KMS-11 (cell line): ENCODE results near the gene COQ10B.

Source experiments
- H2AFZ ChIP-seq: fragments of 200-600 bp; sonication (generic); 2 replicates; pipeline ENCODE4 v1.6.1; 2016; ENCODE audit warnings: antibody characterized with exemption, mixed run types, low read depth
- H3K27ac ChIP-seq: fragments of 200-600 bp; sonication (generic); 2 replicates; pipeline ENCODE4 v1.6.1; 2016; ENCODE audit warnings: mild to moderate bottlenecking, mixed run types
- H3K27me3 ChIP-seq: fragments of 200-600 bp; sonication (generic); 2 replicates; pipeline ENCODE4 v1.6.1; 2017; ENCODE audit warnings: mild to moderate bottlenecking, low read depth, mixed run types, moderate library complexity; ENCODE audit not compliant: insufficient read depth
- H3K36me3 ChIP-seq: fragments of 200-600 bp; sonication (generic); 2 replicates; pipeline ENCODE4 v1.6.1; 2017; ENCODE audit warnings: mild to moderate bottlenecking, mixed run types; ENCODE audit not compliant: insufficient read depth
- H3K4me1 ChIP-seq: fragments of 200-600 bp; sonication (generic); 2 replicates; pipeline ENCODE4 v1.6.1; 2016; ENCODE audit warnings: mild to moderate bottlenecking, low read depth, mixed run types; ENCODE audit not compliant: poor library complexity, severe bottlenecking
- H3K4me2 ChIP-seq: fragments of 200-600 bp; sonication (generic); 2 replicates; pipeline ENCODE4 v1.7.0; 2016; ENCODE audit warnings: mild to moderate bottlenecking, mixed run types
- H3K4me3 ChIP-seq: fragments of 200-600 bp; sonication (generic); IDR thresholded peaks from 2 replicates; pipeline ENCODE4 v1.6.1; 2017; ENCODE audit warnings: low read depth, low read length, mixed read lengths; ENCODE audit not compliant: insufficient read depth
- H3K79me2 ChIP-seq: fragments of 200-600 bp; sonication (generic); 2 replicates; pipeline ENCODE4 v1.6.1; 2016; ENCODE audit warnings: low read depth, mixed run types; ENCODE audit not compliant: insufficient read depth
- H3K9ac ChIP-seq: fragments of 200-600 bp; sonication (generic); 2 replicates; pipeline ENCODE4 v1.6.1; 2016; ENCODE audit warnings: mild to moderate bottlenecking, mixed run types
- H4K20me1 ChIP-seq: fragments of 200-600 bp; sonication (generic); 2 replicates; pipeline ENCODE4 v1.6.1; 2016; ENCODE audit warnings: mild to moderate bottlenecking, mixed run types; ENCODE audit not compliant: insufficient read depth
- TF ChIP-seq, protein P1 (sequence below): fragments of 200-600 bp; sonication (generic); conservative IDR thresholded peaks from 2 replicates; pipeline ENCODE4 v1.6.1; 2017; ENCODE audit warnings: low read depth, mild to moderate bottlenecking, antibody characterized with exemption, low read length, moderate library complexity, mixed read lengths

COQ10B gene

DNA sequence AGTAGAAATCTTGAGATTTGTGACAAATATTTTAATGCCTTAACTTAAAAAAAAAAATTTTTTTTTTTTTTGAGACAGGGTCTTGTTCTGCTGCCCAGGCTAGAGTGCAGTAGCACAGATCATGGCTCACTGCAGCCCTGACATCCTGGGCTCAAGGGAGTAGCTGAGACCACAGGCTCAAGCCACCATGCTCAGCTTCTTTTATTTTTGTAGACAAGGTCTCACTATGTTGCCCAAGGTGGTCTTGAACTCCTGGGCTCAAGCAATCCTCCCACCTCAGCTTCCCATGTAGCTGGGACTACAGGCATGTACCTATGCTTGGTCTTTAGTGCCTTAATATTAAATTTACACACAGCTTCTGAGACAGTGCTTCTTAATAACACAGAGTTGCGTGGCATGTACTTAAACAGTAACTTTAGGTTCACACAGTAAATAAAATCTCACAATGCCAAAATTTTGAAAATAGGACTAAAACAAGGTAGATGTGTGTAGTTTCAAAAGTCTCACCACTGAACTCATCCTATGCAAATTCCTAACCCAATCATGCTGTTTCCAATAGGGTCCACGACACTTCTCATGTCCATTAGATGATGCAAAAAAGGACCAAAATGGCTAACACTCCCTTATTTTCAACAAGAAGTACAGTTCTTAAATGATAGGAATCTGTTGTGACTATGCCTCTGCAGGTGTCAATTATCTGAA, 42.2 kb downstream of the COQ10B start:
- Histone ChIP-seq H3K79me2 (peaks cover 91% of the 10 kb centered on the region), H3K27me3 (no peaks in the 10 kb centered on the region), H3K9ac (no peak overlapping the region), H3K27ac (peak overlapping the region; percentile 9; the same call in 1 of the 2 replicates), H4K20me1 (peaks cover 58% of the 10 kb centered on the region), H3K4me1 (peaks cover 64% of the 10 kb centered on the region), H2AFZ (no peak overlapping the region), H3K36me3 (peaks cover 60% of the 10 kb centered on the region), H3K4me3 (no peak overlapping the region), H3K4me2 (peak overlapping the region; percentile 83)
- TF ChIP-seq, protein P1, sequence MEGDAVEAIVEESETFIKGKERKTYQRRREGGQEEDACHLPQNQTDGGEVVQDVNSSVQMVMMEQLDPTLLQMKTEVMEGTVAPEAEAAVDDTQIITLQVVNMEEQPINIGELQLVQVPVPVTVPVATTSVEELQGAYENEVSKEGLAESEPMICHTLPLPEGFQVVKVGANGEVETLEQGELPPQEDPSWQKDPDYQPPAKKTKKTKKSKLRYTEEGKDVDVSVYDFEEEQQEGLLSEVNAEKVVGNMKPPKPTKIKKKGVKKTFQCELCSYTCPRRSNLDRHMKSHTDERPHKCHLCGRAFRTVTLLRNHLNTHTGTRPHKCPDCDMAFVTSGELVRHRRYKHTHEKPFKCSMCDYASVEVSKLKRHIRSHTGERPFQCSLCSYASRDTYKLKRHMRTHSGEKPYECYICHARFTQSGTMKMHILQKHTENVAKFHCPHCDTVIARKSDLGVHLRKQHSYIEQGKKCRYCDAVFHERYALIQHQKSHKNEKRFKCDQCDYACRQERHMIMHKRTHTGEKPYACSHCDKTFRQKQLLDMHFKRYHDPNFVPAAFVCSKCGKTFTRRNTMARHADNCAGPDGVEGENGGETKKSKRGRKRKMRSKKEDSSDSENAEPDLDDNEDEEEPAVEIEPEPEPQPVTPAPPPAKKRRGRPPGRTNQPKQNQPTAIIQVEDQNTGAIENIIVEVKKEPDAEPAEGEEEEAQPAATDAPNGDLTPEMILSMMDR = no peak

- Histone ChIP-seq H3K79me2 (peaks cover 94% of the 10 kb centered on the region), H3K27me3 (no peaks in the 10 kb centered on the region), H3K4me2 (peak overlapping the region; percentile 83), H2AFZ (no peak overlapping the region), H3K9ac (peak overlapping the region; percentile 92; the same call in 1 of the 2 replicates), H3K4me1 (peaks cover 57% of the 10 kb centered on the region), H3K27ac (no peak overlapping the region; the same call in 1 of the 2 replicates), H3K4me3 (no peak overlapping the region), H3K36me3 (peaks cover 56% of the 10 kb centered on the region), H4K20me1 (peaks cover 54% of the 10 kb centered on the region)
- TF ChIP-seq, protein P1 = no peak
These were observed 43.3 kb downstream of the COQ10B start for GRCh38 chr2:197496695-197497094.

DNA sequence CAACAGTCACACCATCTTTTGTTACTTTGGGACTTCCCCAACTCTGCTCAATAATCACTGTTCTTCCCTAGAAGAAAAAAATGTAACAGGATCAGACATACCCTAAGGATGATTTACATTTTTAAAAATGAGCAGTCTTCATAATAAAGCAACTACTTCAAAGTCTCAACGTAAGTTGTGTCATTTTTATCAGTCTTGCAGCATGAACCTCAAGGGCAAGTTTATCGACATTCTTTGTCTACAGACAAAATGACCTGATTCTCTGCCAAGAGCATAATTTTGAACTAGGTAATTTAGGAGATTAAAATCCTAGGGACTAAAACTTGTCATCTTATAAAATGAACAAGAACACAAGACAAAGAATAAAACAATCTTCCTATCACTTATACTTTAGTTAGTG, 44.0 kb downstream of the COQ10B start:
- Histone ChIP-seq H3K79me2 (peaks cover 94% of the 10 kb centered on the region), H3K9ac (peak overlapping the region; percentile 92; the same call in 1 of the 2 replicates), H4K20me1 (peaks cover 52% of the 10 kb centered on the region), H2AFZ (no peak overlapping the region), H3K4me2 (peak overlapping the region; percentile 83), H3K4me1 (peaks cover 62% of the 10 kb centered on the region), H3K27me3 (no peaks in the 10 kb centered on the region), H3K36me3 (peaks cover 56% of the 10 kb centered on the region), H3K27ac (no peak overlapping the region; the same call in 1 of the 2 replicates), H3K4me3 (peak overlapping the region; percentile 21)
- TF ChIP-seq, protein P1 = no peak

DNA sequence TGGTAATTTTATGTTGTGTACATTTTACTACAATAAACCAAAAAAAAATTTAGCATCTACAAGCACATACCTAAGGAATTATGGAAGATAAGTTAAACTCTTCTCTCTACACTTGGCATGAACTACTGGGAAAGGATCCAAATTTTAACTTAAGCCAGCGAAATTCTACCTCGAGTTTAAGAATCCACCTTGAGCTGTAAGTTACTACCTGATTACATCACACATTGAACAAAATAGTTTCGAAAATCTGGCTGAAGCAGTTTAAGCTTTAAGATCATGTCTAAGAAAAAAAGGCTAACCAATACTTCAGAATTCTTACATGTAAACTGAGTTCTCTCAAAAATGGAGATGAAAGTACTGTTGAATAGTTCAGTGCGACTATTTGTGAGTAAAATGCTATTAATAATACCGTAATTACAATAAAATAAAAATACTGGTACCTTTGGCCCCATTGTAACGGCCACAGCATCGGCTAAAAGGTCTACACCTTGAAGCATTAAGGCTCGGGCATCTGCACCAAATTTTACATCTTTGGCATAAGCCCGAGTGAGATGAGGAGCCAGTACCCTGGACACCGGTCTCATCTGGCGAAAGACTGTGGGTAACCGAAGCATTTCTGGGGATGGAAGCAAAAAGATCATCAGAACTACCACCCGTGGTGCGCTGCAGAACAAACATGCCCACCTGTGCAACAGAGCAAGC, 45.0 kb downstream of the COQ10B start:
- Histone ChIP-seq H3K36me3 (peaks cover 52% of the 10 kb centered on the region), H3K27ac (peak overlapping the region; percentile 74), H3K4me3 (peak overlapping the region; percentile 21), H3K4me1 (peaks cover 66% of the 10 kb centered on the region), H3K4me2 (peak overlapping the region; percentile 83), H2AFZ (no peak overlapping the region), H4K20me1 (peaks cover 56% of the 10 kb centered on the region), H3K27me3 (no peaks in the 10 kb centered on the region), H3K79me2 (peaks cover 94% of the 10 kb centered on the region), H3K9ac (peak overlapping the region; percentile 92)
- TF ChIP-seq, protein P1 = no peak
